GM18520 (cell line): Measurements from ENCODE around the gene RBMX2.

Experiments used
- ATAC-seq: cut with Tn5 transposase; IDR thresholded peaks from one replicate; pipeline ENCODE4 v1.9.1; 2021; ENCODE audit not compliant: unreplicated experiment

Gene RBMX2

DNA sequence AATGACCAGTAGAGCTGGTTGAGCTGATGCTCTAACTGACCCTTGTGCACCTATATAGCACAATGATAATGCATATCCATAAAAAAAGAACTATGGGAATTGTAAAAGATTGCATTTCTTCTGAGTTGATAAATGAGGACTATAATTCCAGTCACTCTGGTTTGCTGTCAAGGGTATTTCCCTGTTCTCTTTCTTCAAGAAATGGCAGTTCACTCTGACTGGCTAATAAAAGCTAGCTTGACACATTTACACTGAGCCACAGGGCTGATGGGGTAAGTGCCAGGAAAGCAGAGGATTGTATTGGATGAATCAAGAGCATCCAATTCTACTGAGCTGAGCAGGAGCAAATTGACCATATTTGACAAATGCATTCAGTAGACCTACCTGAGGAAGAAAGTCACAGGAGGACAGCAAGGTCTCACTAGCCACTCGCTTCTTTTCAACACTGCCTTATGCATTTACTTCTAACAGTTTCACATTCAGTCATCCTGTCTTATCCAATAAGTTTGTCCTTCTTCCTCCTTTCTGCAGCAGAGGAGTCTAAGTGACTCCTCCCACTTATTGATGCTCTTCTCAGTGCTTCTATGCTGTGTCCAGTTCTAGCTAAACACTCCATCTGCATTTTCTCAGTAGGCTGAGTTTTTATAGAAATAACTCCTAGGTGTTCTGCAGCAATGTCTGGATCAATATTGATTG, 43.0 kb downstream of the RBMX2 start:
- ATAC-seq = no peak

DNA sequence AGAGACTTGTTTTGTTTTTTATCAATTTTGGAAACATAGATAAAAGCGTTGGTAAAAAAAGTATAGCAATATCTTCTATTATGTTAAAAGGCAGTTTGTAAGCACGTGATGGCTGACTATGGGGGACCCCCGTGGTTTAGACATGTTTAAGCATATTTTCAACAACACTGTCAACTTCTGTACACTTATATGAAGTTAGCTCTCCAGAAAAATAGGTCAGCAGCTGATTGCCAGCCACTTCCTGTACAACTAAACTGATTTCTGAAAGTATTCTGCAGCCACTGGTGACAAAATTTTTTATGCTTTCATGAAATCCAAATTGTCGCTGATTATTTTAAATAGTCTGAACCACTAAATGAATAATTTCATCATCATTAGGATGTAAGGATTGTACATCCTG, 45.2 kb downstream of the RBMX2 start:
- ATAC-seq = no peak
